H1 (cell line): Measurements from ENCODE around the gene EEF1AKMT3. TPM values are rescaled to one million over a fixed set of nuclear protein-coding genes. Genes with fewer than 3 reads are reported as not detected.
A peak's percentile ranks its signal among the peaks of the same experiment; 100 is the strongest.

Experiments
- CTCF ChIA-PET: fragments of 300-600 bp; sonication (Branson Sonifier 250); formaldehyde crosslinking; loops from one replicate; lab custom pipeline; 2021; ENCODE audit not compliant: partially characterized antibody; lab: Charles Lee
- POLR2A ChIA-PET: fragments of 300-600 bp; sonication (Branson Sonifier 250); formaldehyde crosslinking; loops from one replicate; lab custom pipeline; 2021; ENCODE audit warnings: inconsistent platforms; ENCODE audit not compliant: partially characterized antibody; lab: Charles Lee
- DNase-seq, 2 experiments: peaks; one replicate each; pipeline versions ENCODE4 v3.0.0 to v3.0.0-alpha.2; 2010 to 2022; ENCODE audit warnings: low spot score in 2 of 2, low read depth in 1 of 2, mixed read lengths in 1 of 2
- FAIRE-seq: peaks from 2 replicates; lab custom pipeline; 2011; peaks lifted over from hg19 to GRCh38; lab: Jason Lieb, UNC
- H2AFZ ChIP-seq: 2 replicates; pipeline ENCODE4 v1.8.1; 2012; ENCODE audit warnings: low read length, inconsistent platforms
- H2AK5ac ChIP-seq: 2 replicates; pipeline ENCODE4 v1.6.1; 2013; ENCODE audit warnings: low read depth, low read length
- H2BK120ac ChIP-seq: replicated peaks from 2 replicates; pipeline ENCODE3; 2013; ENCODE audit warnings: low read depth, low read length, inconsistent platforms
- H2BK12ac ChIP-seq: 2 replicates; pipeline ENCODE4 v1.6.1; 2013; ENCODE audit warnings: low read depth, low read length
- H2BK15ac ChIP-seq: 2 replicates; pipeline ENCODE4 v1.6.1; 2013; ENCODE audit warnings: low read length
- H2BK20ac ChIP-seq: 2 replicates; pipeline ENCODE4 v1.6.1; 2013; ENCODE audit warnings: low read length
- H2BK5ac ChIP-seq: 2 replicates; pipeline ENCODE4 v1.6.1; 2013; ENCODE audit warnings: low read depth, low read length
- H3K14ac ChIP-seq: 2 replicates; pipeline ENCODE4 v1.6.1; 2013; ENCODE audit warnings: inconsistent platforms; ENCODE audit not compliant: insufficient read length
- H3K18ac ChIP-seq: 2 replicates; pipeline ENCODE4 v1.6.1; 2013; ENCODE audit warnings: low read length; ENCODE audit errors: extremely low read depth
- H3K23ac ChIP-seq: 2 replicates; pipeline ENCODE4 v1.6.1; 2013; ENCODE audit warnings: inconsistent platforms; ENCODE audit not compliant: insufficient read length
- H3K23me2 ChIP-seq: 2 replicates; pipeline ENCODE4 v1.6.1; 2013; ENCODE audit warnings: low read depth, low read length
- H3K27ac ChIP-seq: 2 replicates; pipeline ENCODE4 v1.6.1; 2011; ENCODE audit warnings: low read depth, low read length, inconsistent platforms
- H3K27me3 ChIP-seq, 4 experiments: replicated peaks in 1 of 4; 1 replicate in 1 of 4; 2 replicates in 3 of 4; pipeline versions ENCODE4 v1.6.1 to v1.8.1; 2011 to 2013; ENCODE audit warnings: low read length in 3 of 4, mild to moderate bottlenecking in 3 of 4, inconsistent platforms in 2 of 4, mixed read lengths in 2 of 4, moderate library complexity in 1 of 4; ENCODE audit not compliant: control insufficient read depth in 3 of 4, insufficient read depth in 3 of 4; ENCODE audit errors: extremely low read depth in 1 of 4
- H3K36me3 ChIP-seq, 4 experiments: 2 replicates each; pipeline versions ENCODE4 v1.6.1 to v1.8.1; 2011 to 2013; ENCODE audit warnings: mild to moderate bottlenecking in 4 of 4, low read length in 3 of 4, moderate library complexity in 2 of 4, control low read depth in 1 of 4, inconsistent platforms in 1 of 4; ENCODE audit not compliant: insufficient read depth in 4 of 4, control insufficient read depth in 2 of 4
- H3K4ac ChIP-seq: replicated peaks from 2 replicates; pipeline ENCODE3; 2013; ENCODE audit warnings: low read length, low read depth, mixed read lengths, inconsistent platforms; ENCODE audit not compliant: insufficient read length
- H3K4me1 ChIP-seq, 4 experiments: replicated peaks in 1 of 4; 1 replicate in 1 of 4; 2 replicates in 3 of 4; pipeline versions ENCODE4 v1.6.1 to v1.8.1; 2011 to 2013; ENCODE audit warnings: low read length in 3 of 4, inconsistent platforms in 2 of 4, mixed read lengths in 1 of 4; ENCODE audit not compliant: insufficient read depth in 4 of 4, control insufficient read depth in 3 of 4
- H3K4me2 ChIP-seq, 2 experiments: 2 replicates each; pipeline versions ENCODE4 v1.6.1 to v1.8.1; 2011 to 2013; ENCODE audit warnings: low read depth in 2 of 2, low read length in 2 of 2, control low read depth in 1 of 2, inconsistent platforms in 1 of 2, mild to moderate bottlenecking in 1 of 2; ENCODE audit not compliant: insufficient read depth in 1 of 2
- H3K4me3 ChIP-seq, 4 experiments: fragments of 200-600, 300-600 bp in 1 of 4; sonication (generic), shearing (Covaris generic), sonication (Bioruptor Twin) in 1 of 4; 2 replicates each; pipeline versions ENCODE4 v1.5.1 to v1.8.1; 2011 to 2016; ENCODE audit warnings: low read length in 4 of 4, low read depth in 3 of 4, control low read depth in 2 of 4, inconsistent platforms in 2 of 4, mild to moderate bottlenecking in 2 of 4, mixed read lengths in 1 of 4, moderate library complexity in 1 of 4; ENCODE audit not compliant: insufficient read depth in 2 of 4; ENCODE audit errors: extremely low read depth in 1 of 4
- H3K56ac ChIP-seq: replicated peaks from 2 replicates; pipeline ENCODE3; 2013; ENCODE audit warnings: low read depth, mild to moderate bottlenecking, mixed read lengths, low read length, inconsistent platforms; ENCODE audit not compliant: insufficient read length
- H3K79me1 ChIP-seq: 2 replicates; pipeline ENCODE4 v1.6.1; 2013; ENCODE audit warnings: low read depth, low read length, control low read depth
- H3K79me2 ChIP-seq, 2 experiments: 2 replicates each; pipeline versions ENCODE4 v1.6.1 to v1.8.1; 2012 to 2013; ENCODE audit warnings: low read length in 2 of 2, mild to moderate bottlenecking in 2 of 2, inconsistent platforms in 1 of 2; ENCODE audit not compliant: insufficient read depth in 2 of 2, control insufficient read depth in 1 of 2
- H3K9ac ChIP-seq, 4 experiments: replicated peaks in 1 of 4; 1 replicate in 1 of 4; 2 replicates in 3 of 4; pipeline versions ENCODE4 v1.6.1 to v1.8.1; 2011 to 2013; ENCODE audit warnings: low read depth in 3 of 4, low read length in 3 of 4, control low read depth in 2 of 4, mild to moderate bottlenecking in 2 of 4, moderate library complexity in 2 of 4, inconsistent platforms in 1 of 4; ENCODE audit errors: extremely low read depth in 1 of 4
- H3K9me3 ChIP-seq, 2 experiments: 2 replicates each; pipeline versions ENCODE4 v1.6.1 to v1.8.1; 2012 to 2013; ENCODE audit warnings: mild to moderate bottlenecking in 2 of 2, moderate library complexity in 2 of 2, control low read depth in 1 of 2, inconsistent platforms in 1 of 2, low read depth in 1 of 2, low read length in 1 of 2, mixed read lengths in 1 of 2; ENCODE audit not compliant: insufficient read depth in 2 of 2
- H4K20me1 ChIP-seq, 2 experiments: replicated peaks in 1 of 2; 2 replicates each; pipeline versions ENCODE3 to v1.8.1; 2011 to 2013; ENCODE audit warnings: inconsistent platforms in 2 of 2, low read length in 2 of 2, mild to moderate bottlenecking in 1 of 2; ENCODE audit not compliant: insufficient read depth in 2 of 2, control insufficient read depth in 1 of 2
- H4K5ac ChIP-seq: 2 replicates; pipeline ENCODE4 v1.6.1; 2013; ENCODE audit warnings: low read length, low read depth, mixed read lengths, inconsistent platforms; ENCODE audit not compliant: insufficient read length
- H4K8ac ChIP-seq: 2 replicates; pipeline ENCODE4 v1.8.0; 2013; ENCODE audit warnings: mild to moderate bottlenecking, moderate library complexity, low read length, inconsistent platforms; ENCODE audit not compliant: insufficient read depth; ENCODE audit errors: extremely low read depth
- H4K91ac ChIP-seq: replicated peaks from 2 replicates; pipeline ENCODE3; 2013; ENCODE audit warnings: low read length, mixed read lengths, inconsistent platforms; ENCODE audit not compliant: insufficient read length
- ASH2L ChIP-seq: fragments of 200-600, 300-600 bp; sonication (generic); IDR thresholded peaks from one replicate; pipeline ENCODE4 v1.7.1; 2017; ENCODE audit warnings: low read length
- CTCF ChIP-seq, 3 experiments: IDR thresholded peaks; 1 replicate in 2 of 3; 2 replicates in 1 of 3; pipeline versions ENCODE4 v1.5.1 to v1.6.1; 2011; ENCODE audit warnings: low read length in 3 of 3, mild to moderate bottlenecking in 3 of 3, inconsistent platforms in 2 of 3, low read depth in 1 of 3, moderate library complexity in 1 of 3; ENCODE audit not compliant: insufficient read depth in 1 of 3; ENCODE audit errors: control extremely low read depth in 1 of 3
- GTF2F1 ChIP-seq: IDR thresholded peaks from 2 replicates; pipeline ENCODE4 v1.6.1; 2012; ENCODE audit warnings: low read depth, low read length, improper control_type of control experiment, borderline replicate concordance
- HDAC6 ChIP-seq: IDR thresholded peaks from one replicate; pipeline ENCODE4 v1.7.1; 2012; ENCODE audit warnings: low read depth, mild to moderate bottlenecking, inconsistent platforms, low read length, moderate library complexity
- JUN ChIP-seq: IDR thresholded peaks from 2 replicates; pipeline ENCODE4 v1.6.1; 2011; ENCODE audit warnings: low read depth, mild to moderate bottlenecking, improper control_type of control experiment, low read length
- JUND ChIP-seq: IDR thresholded peaks from 2 replicates; pipeline ENCODE4 v1.6.1; 2011; ENCODE audit warnings: mild to moderate bottlenecking, improper control_type of control experiment, low read length
- RAD21 ChIP-seq, 2 experiments: IDR thresholded peaks in 1 of 2; conservative IDR thresholded peaks in 1 of 2; 2 replicates each; pipeline ENCODE4 v1.6.1; 2011; ENCODE audit warnings: low read depth in 2 of 2, low read length in 2 of 2, improper control_type of control experiment in 1 of 2, inconsistent platforms in 1 of 2, mild to moderate bottlenecking in 1 of 2, moderate library complexity in 1 of 2
- WGBS, 2 experiments: shearing (Covaris generic) in 1 of 2; methylation state at CpG; one replicate each; pipeline versions ENCODE4 v1.1.6 to v1.1.7; 2013 to 2015; ENCODE audit warnings: low lambda C conversion rate in 2 of 2, mixed read lengths in 2 of 2, inconsistent platforms in 1 of 2, low coverage in 1 of 2, missing lambda C conversion rate in 1 of 2; ENCODE audit not compliant: insufficient replicate concordance in 2 of 2, insufficient coverage in 1 of 2, insufficient read length in 1 of 2; ENCODE audit errors: extremely low coverage in 1 of 2, missing lambda C conversion rate in 1 of 2; 5-methylcytosine and 5-hydroxymethylcytosine counted together
- polyA plus RNA-seq, 7 experiments: library from polyadenylated mRNA; depleted of rRNA in 3 of 7; stranded (reverse) in 5 of 7; unstranded in 2 of 7; fragments of >200 nt in 5 of 7; fragments of 200-250 nt in 2 of 7; gene quantifications; 1 replicate in 5 of 7; 2 replicates in 1 of 7; 4 replicates in 1 of 7; pipeline versions ENCODE4 v1.2.1 to v1.2.3, GENCODE V29; 2011 to 2013; ENCODE audit warnings: missing spikeins in 2 of 7, mixed read lengths in 2 of 7
- total RNA-seq: library from RNA; stranded (reverse); fragmentation: NEBNext Ultra II Directional; extraction: Animal tissue kit (Norgen Biotek cat#: 25700); gene quantifications from 2 replicates; pipeline ENCODE4 v1.2.1, GENCODE V29; 2021

Gene EEF1AKMT3
- total and polyA plus RNA-seq, 2 of the 8 experiments (the other 6 are each of a cell fraction or from before 2014, with no cell fraction given) = 3.1 to 4.4 TPM

GRCh38 chr12:57741844-57742738, 30.3 kb upstream of the EEF1AKMT3 start:
- CTCF ChIA-PET = interaction anchor here (0.6 to 11.2 kb wide), 14 partner anchors 8 to 222 kb away, joined by 3 to 149 read pairs (median 4); partner anchors contain the start of genes ARHGEF25, DDIT3 and OS9
- Histone ChIP-seq H3K4me2 (peak overlapping the region in 1 of 2 experiments; percentile 23; a peak in 3 of 4 replicates), H3K9ac (no peak overlapping the region)
- TF ChIP-seq JUND = no peak
- TF ChIP-seq ASH2L = no peak
- TF ChIP-seq HDAC6 = no peak
- TF ChIP-seq CTCF (IDR thresholded peaks at IDR 0.05; ENCODE audit: control extremely low read depth in 1 of 3, insufficient read depth in 1 of 3, low read depth in 1 of 3, low read length in 3 of 3) = peak; percentile 32 to 62 (median 52); a peak in 3 of 4 replicates
- TF ChIP-seq RAD21 (IDR thresholded peaks at IDR 0.05 in 1 of 2, conservative IDR thresholded peaks at IDR 0.05 in 1 of 2; ENCODE audit: low read depth in 2 of 2, low read length in 2 of 2) = peak; percentile 26 to 49; a peak in 2 of 4 replicates
- TF ChIP-seq JUN = no peak
- TF ChIP-seq GTF2F1 = no peak

More at GRCh38 chr12:57741844-57742738, 30.3 kb upstream of the EEF1AKMT3 start:
- Histone ChIP-seq H2AFZ (no peak overlapping the region), H3K79me1 (peaks cover 6% of the 10 kb centered on the region), H3K23me2 (peaks cover 6% of the 10 kb centered on the region), H4K91ac (no peak overlapping the region), H2BK15ac (peak overlapping the region; percentile 76; the same call in 1 of the 2 replicates), H3K27me3 (peaks cover 26 to 47% (median 43%) of the 10 kb centered on the region in 4 experiments), H4K5ac (peak overlapping the region; percentile 25), H3K23ac (no peak overlapping the region), H2BK120ac (no peak overlapping the region), H3K9me3 (no peaks in the 10 kb centered on the region; a peak in 1 of 4 replicates), H3K56ac (no peak overlapping the region), H3K14ac (no peak overlapping the region), H3K4me3 (no peak overlapping the region), H3K18ac (no peak overlapping the region), H2AK5ac (no peak overlapping the region), H2BK5ac (0 out of 2 replicates have a peak overlapping the region, but pooled peaks have one; percentile 6), H3K79me2 (no peaks in the 10 kb centered on the region), H3K4ac (no peak overlapping the region), H3K4me1 (peaks cover 0 to 21% (median 9%) of the 10 kb centered on the region in 4 experiments; a peak in 6 of 7 replicates), H4K8ac (no peak overlapping the region), H4K20me1 (peaks cover 0 to 2% of the 10 kb centered on the region in 2 experiments), H3K27ac (no peak overlapping the region), H2BK20ac (no peak overlapping the region), H2BK12ac (peak overlapping the region; percentile 4; the same call in 1 of the 2 replicates), H3K36me3 (peaks cover 0 to 17% (median 12%) of the 10 kb centered on the region in 4 experiments; a peak in 7 of 8 replicates)
- DNase-seq (no peak), FAIRE-seq (no peak)
- POLR2A ChIA-PET = interaction anchor here (1.2 to 4.4 kb wide), 7 partner anchors 8 to 134 kb away, joined by 3 to 35 read pairs (median 4); partner anchors contain the start of genes CDK4, CYP27B1, EEF1AKMT3 and METTL1
- WGBS, 2 experiments = 68% methylated on average over 12 of the region's 14 CpGs; no CpG with 5 or more reads in 1 of the 2 experiments
